ENCODE data around the gene METTL17.

DNA sequence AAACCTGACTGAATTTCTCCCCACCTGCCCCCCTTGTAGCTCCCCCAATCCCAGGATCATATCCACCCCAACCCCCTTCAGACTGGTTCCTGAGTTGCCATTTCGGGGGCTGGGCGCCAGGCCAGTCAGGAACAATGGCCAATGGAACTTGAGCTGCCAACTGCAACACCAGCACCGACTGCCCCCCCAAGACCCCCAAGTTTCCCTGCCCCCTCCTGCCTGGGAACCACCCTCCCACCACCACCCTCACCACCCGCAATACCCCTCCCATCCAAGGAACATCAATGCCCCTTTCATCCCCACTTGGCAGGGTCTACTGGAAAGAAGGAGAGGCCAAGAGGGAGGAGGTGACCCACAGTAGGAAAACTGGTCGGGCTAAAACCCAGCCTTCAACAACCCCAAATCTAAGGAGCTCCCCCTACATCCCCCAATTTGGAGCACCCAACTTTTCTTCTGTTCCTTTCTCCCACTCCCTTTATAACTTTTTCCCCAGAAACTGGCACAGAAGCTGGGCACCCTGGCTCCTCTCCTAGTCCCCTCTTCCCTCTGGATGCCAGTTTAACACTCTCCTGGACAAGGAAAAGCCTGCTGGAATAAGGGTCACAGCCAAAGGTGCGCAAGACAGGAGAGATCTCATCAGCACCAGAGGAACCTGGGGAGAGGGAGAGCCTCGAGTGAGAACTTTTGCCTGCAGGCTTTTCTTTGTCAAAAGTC is 36.7 kb downstream of the METTL17 start:
- no peak for TF ChIP-seq POLR2AphosphoS5 (IDR thresholded peaks at IDR 0.05)
- TF ChIP-seq, protein P1, sequence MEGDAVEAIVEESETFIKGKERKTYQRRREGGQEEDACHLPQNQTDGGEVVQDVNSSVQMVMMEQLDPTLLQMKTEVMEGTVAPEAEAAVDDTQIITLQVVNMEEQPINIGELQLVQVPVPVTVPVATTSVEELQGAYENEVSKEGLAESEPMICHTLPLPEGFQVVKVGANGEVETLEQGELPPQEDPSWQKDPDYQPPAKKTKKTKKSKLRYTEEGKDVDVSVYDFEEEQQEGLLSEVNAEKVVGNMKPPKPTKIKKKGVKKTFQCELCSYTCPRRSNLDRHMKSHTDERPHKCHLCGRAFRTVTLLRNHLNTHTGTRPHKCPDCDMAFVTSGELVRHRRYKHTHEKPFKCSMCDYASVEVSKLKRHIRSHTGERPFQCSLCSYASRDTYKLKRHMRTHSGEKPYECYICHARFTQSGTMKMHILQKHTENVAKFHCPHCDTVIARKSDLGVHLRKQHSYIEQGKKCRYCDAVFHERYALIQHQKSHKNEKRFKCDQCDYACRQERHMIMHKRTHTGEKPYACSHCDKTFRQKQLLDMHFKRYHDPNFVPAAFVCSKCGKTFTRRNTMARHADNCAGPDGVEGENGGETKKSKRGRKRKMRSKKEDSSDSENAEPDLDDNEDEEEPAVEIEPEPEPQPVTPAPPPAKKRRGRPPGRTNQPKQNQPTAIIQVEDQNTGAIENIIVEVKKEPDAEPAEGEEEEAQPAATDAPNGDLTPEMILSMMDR (IDR thresholded peaks at IDR 0.05 in 8 of 11, conservative IDR thresholded peaks at IDR 0.05 in 3 of 11): no peak
